Activated CD4-positive, alpha-beta T cell treated with anti-CD3 and anti-CD28 coated beads for 4 hours (primary cell): Measurements from ENCODE around the gene CUBN.

Source experiments
- DNase-seq, 2 donors: peaks; one replicate each; pipeline ENCODE4 v3.0.0-alpha.2; 2020

Gene CUBN

DNA sequence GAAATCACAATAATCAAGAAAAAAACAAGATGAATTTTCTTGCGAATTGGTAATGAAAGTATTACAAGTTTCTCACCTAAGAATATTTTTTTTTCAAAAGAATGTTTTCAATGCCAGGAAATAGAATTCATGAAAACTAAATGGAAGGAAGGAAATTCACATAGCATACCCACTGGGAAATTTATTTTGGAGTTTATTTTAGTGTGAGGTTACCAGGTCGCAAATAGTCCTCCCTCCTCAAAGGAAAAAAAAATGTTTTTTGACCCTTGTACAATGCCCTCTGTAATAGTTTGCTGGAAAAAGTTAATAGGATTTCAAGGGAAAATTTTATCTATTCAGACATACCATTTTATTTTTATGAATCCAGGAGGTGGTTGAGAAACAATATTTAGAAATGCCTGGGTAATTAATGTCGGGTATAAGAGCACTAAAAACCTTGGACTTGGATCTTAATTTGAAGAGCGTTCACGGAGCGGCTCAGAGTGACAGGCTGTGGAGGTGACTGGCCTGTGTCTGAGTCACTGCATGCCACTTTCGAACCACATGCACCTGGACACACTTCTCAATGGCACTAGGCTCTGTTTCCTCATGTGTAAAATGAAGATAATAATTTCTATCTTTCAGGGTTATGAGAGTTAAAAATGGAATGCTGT, 28.2 kb downstream of the CUBN start:
- no peak for DNase-seq

GRCh38 chr10:17100586-17100985, 29.0 kb downstream of the CUBN start:
- no peak for DNase-seq

GRCh38 chr10:17098012-17098411, 31.6 kb downstream of the CUBN start:
- no peak for DNase-seq

- no peak for DNase-seq
These were observed 34.8 kb downstream of the CUBN start for GRCh38 chr10:17094844-17095243.

DNA sequence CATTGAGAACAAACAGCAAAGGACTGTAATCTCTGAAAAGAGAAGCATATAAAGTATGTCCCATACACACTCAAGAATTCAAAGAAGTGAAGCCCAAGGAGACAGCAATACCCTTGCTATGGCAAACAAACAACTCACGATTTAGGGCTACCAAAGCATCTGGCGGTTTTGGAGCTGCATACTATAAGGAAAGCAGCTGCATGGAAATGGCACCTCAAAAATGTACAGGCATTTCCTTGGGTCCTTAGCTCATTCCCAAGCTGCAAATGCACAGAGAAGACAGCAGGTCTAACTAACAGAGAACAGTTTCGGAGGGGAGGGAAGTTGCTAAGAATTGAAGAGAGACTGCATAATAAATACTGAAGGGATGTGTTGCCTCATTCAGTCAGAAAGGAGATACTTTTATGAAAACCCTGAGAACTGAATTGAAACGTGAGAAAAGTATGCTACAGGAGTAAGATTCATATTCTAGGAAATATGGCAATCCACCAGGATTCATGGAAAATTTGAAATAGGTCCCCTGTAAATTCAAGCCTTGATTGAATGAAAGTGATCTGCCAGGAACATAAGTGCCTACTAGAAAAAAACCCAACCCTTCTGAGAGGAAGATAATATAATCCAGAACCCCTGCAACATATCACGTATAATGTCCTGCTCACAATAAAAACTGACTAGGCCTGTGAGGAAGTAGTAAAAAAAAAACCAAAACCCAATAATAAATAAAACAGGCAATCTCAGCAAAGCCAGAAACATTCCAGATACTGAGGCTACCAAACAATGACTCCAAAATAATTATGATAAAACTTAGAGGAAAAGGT, 36.4 kb downstream of the CUBN start:
- DNase-seq = no peak

- DNase-seq = no peak
These were observed 37.2 kb downstream of the CUBN start for GRCh38 chr10:17092216-17092944.

DNA sequence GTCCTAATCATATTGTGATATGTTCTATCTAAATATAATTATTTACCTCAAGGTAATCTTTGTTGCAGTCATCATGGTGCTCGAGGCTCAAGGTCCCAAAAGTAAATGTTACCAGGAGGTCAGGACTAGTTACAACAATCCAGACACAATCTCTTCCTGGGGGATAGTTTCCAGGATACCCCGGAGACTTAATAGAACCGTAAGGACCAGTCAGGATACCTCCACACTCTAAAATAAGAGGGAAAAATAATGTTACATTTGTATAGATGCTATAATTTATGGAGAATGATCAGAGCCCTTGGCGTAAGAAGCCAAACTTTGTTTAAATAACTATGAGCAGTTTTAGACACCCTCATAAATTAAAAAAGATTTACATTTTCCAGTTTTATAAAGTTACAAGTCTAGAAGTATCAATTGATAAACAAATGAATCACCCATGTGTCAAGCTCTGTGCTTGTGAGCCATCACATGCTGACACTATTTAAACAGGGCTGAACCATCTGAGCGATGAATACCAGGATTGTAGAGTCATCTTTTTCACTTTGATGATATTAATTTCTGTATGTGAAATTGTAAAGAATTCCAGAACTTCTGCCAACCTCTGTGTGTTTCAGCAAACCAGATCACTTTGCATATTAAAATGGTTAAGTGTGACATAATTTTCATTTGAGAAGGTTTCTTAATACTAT, 41.3 kb downstream of the CUBN start:
- no peak for DNase-seq

DNA sequence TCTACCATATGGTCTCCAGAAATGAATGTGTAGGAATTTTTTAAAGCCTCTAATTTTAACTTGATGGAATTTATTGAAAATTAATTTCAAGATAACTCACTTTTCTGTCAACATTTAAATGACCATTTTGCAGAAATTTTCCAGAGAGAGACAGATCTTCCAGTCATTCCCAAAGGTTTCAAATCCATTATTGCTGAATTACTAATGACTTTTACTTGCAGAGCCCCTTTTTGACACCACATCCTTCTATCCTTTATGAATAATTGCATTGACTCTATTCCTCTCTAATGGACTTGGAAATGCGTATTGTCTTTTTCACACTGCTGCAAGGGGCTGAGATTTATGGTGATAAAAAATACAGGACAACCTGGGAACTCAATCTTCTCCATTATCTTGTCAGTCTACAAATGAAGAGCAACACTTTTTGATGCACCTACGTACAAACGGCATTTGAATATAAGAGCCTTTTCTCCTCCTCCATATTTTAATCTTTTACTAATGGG, 42.7 kb downstream of the CUBN start:
- DNase-seq = no peak

- DNase-seq = no peak
These were observed 44.4 kb downstream of the CUBN start for GRCh38 chr10:17085011-17085725.

DNA sequence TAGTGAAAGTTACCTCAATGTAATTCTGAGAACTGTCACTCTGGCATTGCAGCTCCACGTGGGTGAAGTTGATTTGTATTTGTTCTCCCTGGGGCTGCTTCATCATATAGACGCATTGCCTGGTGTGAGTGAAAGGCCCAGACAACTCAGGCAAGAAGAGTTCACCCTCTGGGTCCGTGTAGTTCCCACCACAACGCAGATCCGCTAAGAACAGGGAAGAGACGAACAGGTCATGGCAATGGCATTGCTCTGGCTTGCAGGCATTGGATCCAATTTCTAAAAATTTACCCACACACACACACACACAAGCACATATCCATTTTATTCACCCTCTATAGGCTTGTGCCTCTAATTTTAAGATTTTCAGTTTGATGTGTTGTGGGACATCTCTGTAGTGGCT, 45.4 kb downstream of the CUBN start:
- no peak for DNase-seq

DNA sequence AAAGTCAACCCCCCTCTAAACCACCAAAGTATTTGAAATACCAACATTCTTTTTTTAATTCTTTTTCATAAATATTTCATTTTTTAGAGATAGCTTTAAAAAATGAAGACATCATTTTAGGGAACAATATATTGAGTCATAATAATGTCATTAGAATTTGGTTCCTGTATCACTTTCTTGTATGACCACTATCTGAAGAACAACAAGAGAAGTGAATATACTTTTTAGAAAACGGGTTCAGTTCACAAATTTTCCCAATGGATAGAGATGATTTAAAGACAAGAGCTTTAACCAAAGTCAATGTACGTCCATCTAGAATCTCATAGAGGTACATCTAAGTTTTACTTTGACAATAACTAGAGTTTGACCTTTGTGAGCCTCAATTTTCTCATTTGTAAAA, 48.2 kb downstream of the CUBN start:
- DNase-seq = no peak

DNA sequence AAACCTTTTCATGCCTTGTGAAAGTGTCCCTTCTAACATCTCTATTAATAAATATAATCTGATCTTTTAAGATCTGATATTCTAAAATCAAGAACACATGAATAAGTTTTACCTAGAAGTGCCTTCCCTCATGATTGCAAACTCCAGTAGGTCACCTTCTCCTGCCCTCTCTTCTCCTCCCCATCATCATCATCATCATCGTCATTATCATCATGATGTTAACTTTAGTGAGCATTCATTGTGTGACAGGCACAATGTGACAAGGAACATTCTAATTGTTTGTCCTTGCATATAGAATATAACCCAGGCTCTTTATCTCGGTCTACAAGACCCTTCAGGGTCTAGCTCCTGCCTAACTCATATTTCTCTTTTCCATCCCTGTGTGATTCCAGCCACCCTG, 51.7 kb downstream of the CUBN start:
- DNase-seq = no peak

DNA sequence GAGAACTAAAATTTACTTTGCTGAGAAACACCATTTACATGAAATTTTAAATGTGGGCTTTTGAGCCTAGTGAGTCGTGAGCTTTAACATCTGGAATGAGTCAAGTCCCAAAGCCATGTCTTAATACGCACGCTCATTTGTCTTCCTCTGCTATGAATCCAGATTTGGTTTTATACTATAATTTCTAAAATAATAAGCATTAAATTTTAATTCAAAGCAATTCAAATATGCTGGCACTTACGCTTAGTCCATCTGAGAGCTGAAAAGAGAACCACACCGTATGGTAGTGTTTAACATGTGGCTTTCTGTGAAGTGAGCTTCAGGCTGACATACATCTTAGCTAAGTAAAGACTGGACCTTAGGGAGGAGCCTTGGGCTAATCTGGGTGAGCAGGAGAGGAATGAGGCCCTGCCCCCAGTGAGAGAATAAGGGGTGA, 52.2 kb downstream of the CUBN start:
- DNase-seq = no peak

DNA sequence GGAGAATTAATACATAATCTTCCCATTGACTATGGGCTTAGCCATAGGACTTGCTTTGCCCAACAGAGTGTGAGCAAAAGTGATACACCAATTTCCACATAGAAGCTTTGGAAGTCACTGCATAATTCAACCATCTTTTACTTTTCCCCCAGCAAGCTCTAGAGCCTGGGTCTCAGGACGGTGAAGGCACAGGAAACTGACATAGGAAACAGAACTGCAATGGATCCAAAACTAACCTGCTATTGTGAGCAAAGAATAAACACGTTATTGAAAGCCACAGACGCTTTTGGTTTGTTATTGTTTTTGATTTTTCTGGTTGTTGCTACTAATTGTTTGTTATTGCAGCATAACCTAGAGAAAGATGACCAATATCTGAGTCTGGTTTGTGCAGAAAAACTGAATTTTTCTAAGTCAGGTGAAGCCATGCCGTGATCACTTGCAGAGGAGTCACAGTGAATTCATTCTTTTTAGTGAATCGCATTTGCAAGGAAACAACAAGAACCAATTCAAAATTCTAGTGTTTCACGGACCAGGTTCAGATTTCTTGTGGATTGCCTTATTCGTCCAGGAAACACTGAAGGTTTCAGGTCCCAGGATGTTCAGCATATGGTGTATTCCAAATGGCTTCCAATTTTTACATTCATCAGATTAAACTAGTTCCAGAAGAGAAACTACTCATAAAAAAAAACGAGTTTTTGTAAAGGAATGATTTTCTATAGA, 52.8 kb downstream of the CUBN start:
- DNase-seq = no peak

DNA sequence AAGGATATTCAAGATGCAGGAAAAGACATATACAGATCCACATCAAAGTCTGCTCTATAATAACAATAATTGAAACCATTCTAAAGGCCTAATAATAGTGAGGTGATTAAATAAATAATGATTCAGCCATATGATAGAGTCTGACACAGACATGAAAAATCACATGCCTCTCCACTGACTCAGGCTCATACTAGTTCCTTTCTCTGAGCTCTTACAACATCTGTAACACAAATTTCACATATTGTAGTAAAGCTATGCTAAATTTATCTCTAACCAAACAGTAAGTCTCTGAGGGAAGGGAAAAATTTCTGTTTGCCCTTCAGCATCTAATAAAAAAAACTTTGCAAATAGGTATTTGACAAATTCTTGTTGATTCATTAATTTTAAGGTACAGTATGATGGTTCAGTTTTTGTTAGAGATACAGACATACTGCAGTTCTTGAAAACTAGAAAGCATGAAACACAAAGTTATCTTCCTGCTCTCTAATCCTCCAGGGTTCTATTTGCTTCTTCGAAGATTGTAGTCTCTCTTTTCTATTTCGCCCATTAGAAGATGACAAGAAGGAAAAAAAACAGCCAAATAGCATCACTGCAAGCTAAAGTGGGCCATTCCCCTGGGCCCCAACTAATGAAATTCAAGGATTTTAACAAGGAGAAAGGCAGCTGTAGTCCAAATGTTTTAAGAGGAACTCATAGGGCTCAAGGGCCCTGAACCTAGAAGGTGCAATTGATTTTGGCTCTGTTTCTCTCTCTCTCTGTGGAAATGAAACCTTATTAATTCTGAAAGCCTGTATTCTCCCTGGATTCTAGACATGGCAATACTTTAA, 53.9 kb downstream of the CUBN start:
- DNase-seq = no peak

- DNase-seq = no peak
These were observed 55.1 kb downstream of the CUBN start for GRCh38 chr10:17074541-17074847.

DNA sequence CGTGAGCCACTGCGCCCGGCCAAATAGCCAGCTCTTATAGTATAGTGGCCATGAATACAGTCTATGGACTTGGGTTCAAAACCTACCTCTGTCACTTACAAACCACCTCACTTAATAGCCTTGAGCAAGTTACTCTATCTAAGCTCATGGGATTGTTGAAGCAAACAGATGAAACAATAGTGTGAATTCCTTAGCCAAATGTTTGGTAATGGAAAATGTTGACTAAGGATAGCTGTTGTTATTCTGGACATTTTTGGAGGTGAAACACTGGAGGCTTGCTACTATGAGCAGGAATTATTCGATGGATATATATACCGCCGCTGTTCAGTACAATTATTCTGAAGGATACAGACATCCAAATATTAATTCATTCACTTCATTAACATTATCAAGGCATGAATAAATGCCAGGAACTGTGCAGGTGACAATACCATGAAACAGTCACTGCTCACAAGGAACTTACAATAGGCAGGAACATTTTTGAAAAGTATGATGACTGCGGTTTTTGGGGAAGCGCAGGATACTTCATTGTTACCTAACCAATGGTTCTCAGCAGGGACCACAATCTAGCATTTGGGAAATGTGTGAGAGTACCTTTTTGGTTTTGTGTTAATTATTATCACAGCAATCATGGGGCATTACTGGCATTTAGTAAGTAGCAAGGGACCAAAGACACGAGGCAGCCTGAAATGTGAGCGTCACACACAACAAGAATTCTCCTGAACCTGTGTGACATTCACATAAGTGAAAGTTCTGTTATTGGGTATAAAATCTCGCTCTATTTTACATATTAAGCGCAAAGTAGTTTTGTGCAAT, 55.7 kb downstream of the CUBN start:
- no peak for DNase-seq

GRCh38 chr10:17068953-17069352, 60.7 kb downstream of the CUBN start:
- no peak for DNase-seq

GRCh38 chr10:17067376-17068264, 62.0 kb downstream of the CUBN start:
- no peak for DNase-seq
